ENCODE data around the gene MR1. TPM values are rescaled to one million over a fixed set of nuclear protein-coding genes. Genes with fewer than 3 reads are reported as not detected.

The MR1 gene
- total RNA-seq, 3 donors from 2014 or later: 3.3 to 14.6 (median 7.4) TPM

- no peaks in the 10 kb centered on the region for H3K36me3 ChIP-seq (ENCODE audit: low read depth)
- ATAC-seq: no peak
- no peaks in the 10 kb centered on the region for H3K9me3 ChIP-seq
- TF ChIP-seq CTCF (IDR thresholded peaks at IDR 0.05): no peak
- no peaks in the 10 kb centered on the region for H3K4me1 ChIP-seq (ENCODE audit: low read depth)
- intact Hi-C loops (cut with DNase I, micrococcal nuclease): no loop called here
- no peak overlapping the region for H3K4me3 ChIP-seq
- DNase-seq: no peak
Observed at GRCh38 chr1:181014477-181015250, 19.1 kb upstream of the MR1 start.

GRCh38 chr1:181015251-181015615, 18.6 kb upstream of the MR1 start:
- no peak overlapping the region for H3K4me3 ChIP-seq
- no peak for DNase-seq
- no peak for ATAC-seq
- no peak for TF ChIP-seq CTCF (IDR thresholded peaks at IDR 0.05)
- intact Hi-C loops (cut with DNase I, micrococcal nuclease): no loop called here
- no peaks in the 10 kb centered on the region for H3K4me1 ChIP-seq (ENCODE audit: low read depth)
- no peaks in the 10 kb centered on the region for H3K9me3 ChIP-seq
- no peaks in the 10 kb centered on the region for H3K36me3 ChIP-seq (ENCODE audit: low read depth)

GRCh38 chr1:181016563-181016962, 17.2 kb upstream of the MR1 start:
- H3K4me1 ChIP-seq (ENCODE audit: low read depth): peaks cover 12% of the 10 kb centered on the region
- no peak for TF ChIP-seq CTCF (IDR thresholded peaks at IDR 0.05)
- DNase-seq: no peak

GRCh38 chr1:181018901-181019681, 14.7 kb upstream of the MR1 start:
- no peaks in the 10 kb centered on the region for H3K9me3 ChIP-seq
- no peak for ATAC-seq
- no peak for DNase-seq
- H3K36me3 ChIP-seq (ENCODE audit: low read depth): no peaks in the 10 kb centered on the region
- TF ChIP-seq CTCF (IDR thresholded peaks at IDR 0.05): no peak
- H3K4me3 ChIP-seq: no peak overlapping the region
- H3K4me1 ChIP-seq (ENCODE audit: low read depth): peaks cover 14% of the 10 kb centered on the region
- intact Hi-C loops (cut with DNase I, micrococcal nuclease): no loop called here

More at GRCh38 chr1:181016563-181016962, 17.2 kb upstream of the MR1 start:
- no peak overlapping the region for H3K4me3 ChIP-seq
- no peaks in the 10 kb centered on the region for H3K36me3 ChIP-seq (ENCODE audit: low read depth)
- no peaks in the 10 kb centered on the region for H3K9me3 ChIP-seq
- ATAC-seq: no peak
- intact Hi-C loops (cut with DNase I, micrococcal nuclease): no loop called here

- H3K36me3 ChIP-seq (ENCODE audit: low read depth): no peaks in the 10 kb centered on the region
- no peak for ATAC-seq
- H3K4me3 ChIP-seq: no peak overlapping the region
- H3K4me1 ChIP-seq (ENCODE audit: low read depth): peaks cover 14% of the 10 kb centered on the region
- TF ChIP-seq CTCF (IDR thresholded peaks at IDR 0.05): no peak
- intact Hi-C loops (cut with DNase I, micrococcal nuclease): no loop called here
- no peak for DNase-seq
- H3K9me3 ChIP-seq: no peaks in the 10 kb centered on the region
Observed at GRCh38 chr1:181021159-181021558, 12.6 kb upstream of the MR1 start.

All from mucosa of descending colon (tissue), 3 donors.